ENCODE results near the gene NDUFA7.
"Not testable (repeated sequence)": the region's sequence is repeated elsewhere in the genome, so short reads cannot be mapped to it uniquely, and the experiment has no call there.

NDUFA7 gene

DNA sequence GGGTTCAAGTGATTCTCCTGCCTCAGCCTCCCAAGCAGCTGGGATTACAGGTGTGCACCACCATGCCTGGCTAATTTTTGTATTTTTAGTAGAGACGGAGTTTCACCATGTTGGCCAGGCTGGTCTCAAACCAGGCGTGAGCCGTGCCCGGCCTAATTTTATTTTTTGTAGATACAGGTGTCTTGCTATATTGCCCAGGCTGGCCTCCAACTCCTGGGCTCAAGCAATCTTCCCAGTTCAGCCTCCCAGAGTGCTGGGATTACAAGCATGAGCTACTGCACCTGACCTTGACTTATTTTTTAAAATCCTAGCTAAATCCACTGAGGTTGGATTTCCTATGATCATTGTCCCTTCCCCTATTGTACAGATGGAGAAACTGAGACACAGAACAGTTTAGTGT, 20.3 kb upstream of the NDUFA7 start:
- not testable (repeated sequence) for DNase-seq (ENCODE audit: low read depth)

DNA sequence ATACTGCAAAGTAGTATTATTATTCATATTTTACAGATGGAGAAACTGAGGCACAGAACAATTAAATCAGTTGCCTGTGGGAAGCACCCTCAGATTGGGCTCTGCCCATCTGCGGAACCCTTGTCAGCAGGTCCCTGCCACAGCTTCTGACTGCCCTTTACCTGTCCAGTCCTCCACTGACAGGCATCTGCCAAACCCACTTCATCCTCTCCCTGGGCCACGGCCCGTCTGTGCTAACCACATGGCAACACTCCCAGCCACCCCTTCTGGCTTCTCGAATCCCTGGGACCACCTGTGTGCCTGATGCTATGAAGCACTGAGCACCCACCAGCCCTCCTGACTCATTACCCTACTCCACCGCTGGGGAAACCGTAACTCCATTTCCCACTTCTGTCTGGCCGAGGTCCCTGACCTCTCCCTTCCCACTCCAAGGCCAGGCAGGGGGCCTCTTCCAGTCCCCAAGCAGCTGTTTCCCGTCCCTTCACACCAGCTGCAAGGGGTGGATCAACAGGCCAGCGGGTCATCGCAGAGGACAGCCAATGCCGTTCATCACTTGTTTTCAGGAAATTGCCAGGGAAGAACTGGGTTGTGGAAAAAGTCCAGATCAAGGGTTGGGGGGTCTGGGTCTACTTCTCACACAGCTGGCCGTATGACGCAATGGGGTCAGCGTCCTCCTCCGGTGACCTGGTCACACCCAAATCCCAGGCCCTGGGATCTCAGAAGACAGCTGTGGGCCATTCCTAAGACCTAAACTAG, 19.3 kb upstream of the NDUFA7 start:
- DNase-seq (ENCODE audit: low read depth): no peak

DNA sequence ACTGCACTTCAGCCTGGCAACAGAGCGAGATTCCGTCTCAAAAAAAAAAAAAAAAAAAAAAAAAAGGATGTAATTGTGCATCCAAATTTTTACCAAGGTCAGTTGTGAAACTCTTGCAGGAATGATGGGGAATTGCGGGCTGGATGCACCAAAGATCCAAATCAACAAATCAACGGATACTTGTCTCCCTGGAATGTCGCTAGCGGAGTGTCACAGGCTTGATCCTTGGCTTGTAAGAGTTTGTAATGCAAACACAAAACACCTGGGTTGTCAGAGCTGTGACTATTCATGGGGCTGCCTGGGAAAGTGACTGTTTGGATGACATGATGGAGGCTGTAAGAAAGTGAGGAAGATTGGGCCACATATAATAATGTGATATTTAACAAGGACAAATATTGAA, 17.7 kb upstream of the NDUFA7 start:
- no peak for DNase-seq (ENCODE audit: low read depth)

DNA sequence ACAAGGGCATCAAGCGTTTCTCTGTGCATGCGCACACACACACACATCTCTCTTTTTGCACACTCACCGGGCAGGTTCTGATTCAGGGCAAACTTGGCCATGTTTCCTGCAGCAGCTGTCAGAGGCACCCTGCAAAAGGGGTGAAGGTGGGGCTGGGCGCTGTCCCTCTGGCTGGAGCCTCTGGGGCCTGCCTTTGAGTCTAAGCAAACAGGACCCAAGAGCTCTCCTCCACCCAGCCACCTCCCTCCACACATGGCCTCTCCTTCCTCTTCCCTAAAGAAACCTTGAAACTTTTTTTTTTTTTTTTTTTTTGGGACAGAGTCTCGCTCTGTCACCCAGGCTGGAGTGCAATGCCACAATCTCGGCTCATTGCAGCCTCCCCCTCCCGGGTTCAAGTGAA, 16.6 kb upstream of the NDUFA7 start:
- DNase-seq (ENCODE audit: low read depth): no peak

DNA sequence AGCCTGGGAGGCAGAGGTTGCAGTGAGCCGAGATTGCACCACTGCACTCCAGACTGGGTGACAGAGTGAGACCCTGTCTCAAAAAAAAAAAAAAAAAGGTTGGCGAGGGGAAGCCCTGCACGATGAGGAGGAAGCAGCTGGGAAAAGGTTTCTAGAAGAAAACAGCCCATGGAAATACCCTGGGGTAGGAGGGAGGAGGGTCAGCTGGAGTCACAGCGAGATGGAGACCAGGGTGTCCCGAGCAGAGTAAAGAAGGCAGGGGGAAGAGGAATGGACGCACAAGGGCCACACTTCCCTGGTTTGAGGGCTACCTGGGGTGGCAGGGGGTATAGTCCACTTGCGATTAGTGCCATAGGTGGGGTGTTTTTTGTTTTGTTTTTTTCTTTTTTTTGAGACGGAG, 15.5 kb upstream of the NDUFA7 start:
- DNase-seq (ENCODE audit: low read depth): no peak

DNA sequence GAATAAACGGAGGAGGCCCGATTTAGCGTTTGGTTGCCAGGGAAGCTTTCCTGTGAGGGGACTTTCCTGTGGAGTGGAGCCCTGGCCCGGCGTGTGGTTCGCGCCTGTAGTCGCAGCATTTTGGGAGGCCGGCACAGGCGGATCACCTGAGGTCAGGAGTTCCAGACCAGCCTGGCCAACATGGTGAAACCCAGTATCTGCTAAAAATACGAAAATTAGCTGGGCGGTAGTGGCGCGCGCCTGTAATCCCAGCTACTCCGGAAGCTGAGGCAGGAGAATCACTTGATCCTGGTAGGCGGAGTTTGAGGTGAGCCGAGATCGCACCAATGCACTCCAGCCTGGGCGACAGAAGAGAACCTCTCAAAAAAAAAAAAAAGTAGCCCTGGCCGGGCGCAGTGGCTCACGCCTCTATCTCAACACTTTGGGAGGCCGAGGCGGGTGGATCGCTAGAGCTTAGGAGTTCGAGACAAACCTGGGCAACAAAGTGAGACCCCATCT, 14.9 kb upstream of the NDUFA7 start:
- no peak for DNase-seq (ENCODE audit: low read depth)

DNA sequence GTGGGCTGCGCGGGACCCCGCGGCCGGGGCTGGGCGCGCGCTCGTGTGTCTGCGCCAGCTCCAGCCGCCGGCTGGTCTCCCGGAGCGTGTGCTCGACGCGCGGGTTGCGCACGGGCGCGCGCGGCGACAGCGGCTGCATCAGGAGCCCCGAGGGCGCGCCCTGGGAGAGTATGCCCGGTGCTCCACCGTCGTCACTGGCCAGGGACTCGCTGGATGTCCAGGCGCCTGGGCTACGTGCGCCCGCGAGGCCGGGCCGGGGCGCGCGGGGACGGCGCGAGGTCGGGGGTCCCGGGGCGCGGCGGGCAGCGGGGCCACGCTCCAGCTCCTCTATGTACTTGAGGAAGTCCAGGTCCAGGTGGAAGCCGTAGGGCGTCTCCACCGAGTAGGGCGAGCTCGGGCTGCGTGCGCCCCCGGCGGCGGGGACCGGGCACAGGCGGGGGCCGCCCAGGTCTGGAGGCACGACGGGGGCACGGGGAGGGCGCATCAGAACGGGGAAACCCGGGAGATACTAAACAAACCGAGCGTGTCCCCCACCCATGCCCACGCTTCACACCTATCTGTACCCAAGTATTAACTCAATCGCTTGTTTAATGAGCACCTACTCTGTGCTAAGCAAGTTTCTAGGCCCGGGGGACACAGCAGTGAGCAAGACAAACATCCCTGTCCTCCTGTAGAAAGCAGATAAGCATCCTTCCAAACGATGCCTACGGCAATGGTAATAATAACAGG, 14.3 kb upstream of the NDUFA7 start:
- DNase-seq (ENCODE audit: low read depth): peak; percentile 49

DNA sequence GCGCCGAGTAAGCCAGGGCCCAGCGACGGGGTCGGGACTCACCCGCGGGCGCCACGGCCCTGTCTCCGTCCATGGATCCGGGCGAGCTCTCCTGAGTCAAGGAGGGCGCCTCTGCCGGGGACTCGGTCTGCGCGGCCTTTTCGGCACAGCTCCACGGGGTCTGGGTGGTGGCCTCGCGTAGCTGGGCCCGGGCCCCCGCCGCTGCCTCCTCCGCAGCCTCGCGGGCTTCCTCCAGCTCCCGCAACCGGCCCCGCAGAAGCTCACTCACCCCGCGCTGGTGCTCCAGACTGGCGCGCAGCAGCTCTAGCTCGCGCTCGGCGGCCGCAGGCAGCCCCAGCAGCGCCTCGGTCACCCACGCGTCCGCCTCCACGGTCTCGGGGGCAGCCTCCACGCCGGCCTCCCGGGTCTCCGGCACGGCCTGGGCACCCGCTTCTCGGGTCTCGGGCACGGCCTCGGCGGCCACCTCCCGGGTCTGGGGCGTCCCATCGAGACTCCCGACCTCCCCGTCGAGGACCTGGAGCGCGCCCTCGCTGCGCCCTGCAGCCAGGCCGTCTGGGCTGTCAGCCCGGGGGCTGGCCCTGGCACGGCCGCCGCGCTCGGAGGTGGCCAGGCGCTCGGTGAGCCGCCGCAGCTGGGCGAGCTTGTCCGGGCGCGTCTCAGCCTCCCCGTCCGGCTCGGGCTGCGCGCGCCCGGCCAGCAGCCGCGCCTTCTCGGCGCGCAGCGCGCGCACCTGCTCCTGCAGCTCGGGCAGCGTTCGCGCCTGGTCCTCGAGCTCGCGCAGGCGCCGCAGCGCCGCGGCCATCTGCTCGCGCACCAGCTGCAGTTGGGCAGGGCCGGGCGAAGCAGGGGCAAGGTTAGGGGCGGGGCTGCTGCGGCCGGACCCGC, 13.5 kb upstream of the NDUFA7 start:
- DNase-seq (ENCODE audit: low read depth): peak; percentile 52

DNA sequence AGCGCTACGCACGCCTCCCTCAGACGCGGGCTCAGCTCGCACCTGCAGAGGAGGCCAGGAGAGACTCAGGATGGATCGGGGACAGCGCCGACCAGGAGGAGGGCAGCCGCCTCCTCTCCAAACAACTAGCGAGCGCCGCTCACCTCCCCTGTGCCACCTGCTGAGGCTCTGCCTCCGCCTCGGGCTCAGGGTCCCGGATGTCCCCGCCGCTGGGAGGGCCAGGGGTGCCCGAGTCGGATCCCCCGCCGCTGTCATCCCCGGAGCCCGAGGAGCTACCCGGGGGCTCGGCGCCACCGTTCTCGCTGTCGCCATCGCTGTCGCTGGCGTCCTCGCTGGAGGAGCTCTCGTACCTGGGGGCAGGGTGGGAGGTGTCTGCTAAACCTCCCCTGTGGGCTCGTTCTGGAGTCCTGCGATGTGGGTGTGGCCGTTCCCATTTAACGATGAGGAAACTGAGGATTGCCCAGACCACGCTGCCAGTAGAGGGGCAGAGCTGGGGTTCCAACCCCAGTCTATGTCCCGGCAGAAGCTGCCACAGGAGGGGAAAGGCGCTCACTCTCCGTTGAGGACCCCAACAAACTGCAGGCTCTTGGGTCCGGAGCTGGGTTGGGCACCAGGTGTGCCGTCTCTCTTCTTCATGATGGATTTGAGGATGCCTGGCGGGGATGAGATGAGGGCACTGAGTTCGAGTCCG, 12.7 kb upstream of the NDUFA7 start:
- DNase-seq (ENCODE audit: low read depth): no peak

DNA sequence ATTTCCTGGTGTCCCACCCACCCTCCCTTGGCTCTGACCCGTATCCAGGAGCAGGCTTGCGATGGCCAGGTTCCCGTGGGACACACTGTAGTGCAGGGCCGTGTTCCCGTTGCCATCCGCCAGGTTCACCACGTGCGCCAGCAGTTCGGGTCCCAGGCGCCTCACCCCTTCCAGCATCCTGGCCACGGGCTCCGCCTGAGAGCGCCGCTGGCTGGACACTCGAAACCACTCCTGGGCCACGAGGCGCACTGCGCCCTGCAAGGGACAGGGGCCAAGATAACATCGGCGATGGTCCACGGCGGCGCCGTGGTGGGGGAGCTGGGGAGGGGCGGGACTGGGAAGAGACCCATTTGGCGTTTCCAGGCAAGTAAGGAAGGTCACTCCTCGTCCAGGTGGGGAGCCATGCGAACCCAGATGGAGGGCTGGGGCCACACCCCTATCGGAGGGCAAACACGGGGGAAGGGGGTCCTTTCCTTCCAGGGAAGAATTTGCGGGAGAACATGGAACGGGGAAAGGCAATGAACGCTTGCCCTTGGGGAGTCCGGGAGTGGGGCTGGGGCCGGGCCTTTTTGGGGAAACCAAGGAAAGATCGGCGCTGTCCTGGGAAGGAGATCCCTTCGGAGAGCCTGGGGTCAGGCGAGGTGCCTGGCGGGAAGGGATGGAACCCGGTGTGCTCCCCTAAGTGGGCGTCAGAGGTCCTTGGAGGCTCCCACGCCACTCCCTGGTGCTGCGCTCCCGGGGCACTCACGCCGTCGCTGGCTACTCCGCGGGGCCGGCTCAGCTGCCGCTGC, 12.0 kb upstream of the NDUFA7 start:
- DNase-seq (ENCODE audit: low read depth): no peak

DNA sequence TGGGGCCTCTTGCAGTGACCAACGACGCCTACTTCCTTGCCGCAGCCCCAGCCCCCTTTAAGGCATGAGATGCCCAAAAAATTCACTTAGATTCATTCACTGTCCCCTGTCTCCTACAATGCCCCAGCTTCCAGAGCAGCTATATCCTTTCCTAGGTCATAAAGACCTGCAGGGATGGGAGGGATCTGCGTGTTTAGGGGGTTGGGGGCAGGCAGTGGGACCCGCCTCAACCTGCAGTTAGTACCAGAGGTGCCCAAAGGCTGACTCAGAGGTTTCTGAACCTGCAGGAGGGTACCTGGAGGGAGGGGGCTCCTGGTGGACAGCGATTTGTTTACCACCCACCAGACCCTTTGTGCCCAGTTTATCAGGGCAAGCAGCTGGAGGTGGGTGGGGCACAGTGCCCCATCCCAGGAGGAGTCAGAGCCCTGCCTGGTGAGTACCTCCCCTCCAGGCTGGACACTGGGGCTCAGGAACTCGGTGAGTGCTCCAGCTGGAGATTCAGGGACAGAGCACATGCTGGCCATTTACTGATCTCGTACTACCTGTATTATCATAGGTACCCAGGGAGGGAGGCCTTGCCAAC, 10.2 kb upstream of the NDUFA7 start:
- DNase-seq (ENCODE audit: low read depth): no peak

DNA sequence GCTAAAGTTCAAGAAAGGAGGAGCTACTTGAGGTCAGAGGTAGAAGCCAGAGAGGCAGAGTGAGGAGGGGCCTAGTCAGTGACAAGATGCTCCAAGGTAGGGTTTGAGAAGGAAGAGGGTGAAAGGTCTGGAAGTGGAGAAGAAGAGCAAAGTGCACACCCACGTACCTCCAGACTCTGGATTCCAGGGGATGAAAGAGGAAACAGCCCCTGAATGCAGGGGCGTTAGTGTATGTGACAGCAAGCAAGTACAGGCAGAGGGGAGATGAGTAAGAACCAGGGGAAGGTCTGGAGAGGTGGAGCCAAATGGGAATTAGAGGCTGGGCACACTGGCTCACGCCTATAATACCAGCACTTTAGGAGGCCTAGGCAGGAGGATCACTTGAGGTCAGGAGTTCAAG, 8.8 kb upstream of the NDUFA7 start:
- DNase-seq (ENCODE audit: low read depth): no peak

DNA sequence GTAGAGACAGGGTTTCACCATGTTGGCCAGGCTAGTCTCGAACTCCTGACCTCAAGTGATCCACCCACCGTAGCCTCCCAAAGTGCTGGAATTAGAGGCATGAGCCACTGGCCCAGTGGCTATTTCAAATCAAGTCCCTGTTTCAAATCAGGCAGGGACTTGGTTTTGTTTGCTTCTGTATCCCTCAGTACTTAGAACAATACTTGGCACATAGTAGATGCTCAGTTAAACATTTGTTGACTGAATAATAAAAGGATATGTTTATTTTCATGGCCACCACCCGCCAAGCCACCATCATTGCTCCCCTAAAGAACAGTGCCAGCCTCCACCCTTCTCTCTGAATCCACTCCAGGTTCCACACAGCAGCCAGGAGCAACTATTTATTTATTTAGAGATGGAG, 4.3 kb upstream of the NDUFA7 start:
- DNase-seq (ENCODE audit: low read depth): no peak

DNA sequence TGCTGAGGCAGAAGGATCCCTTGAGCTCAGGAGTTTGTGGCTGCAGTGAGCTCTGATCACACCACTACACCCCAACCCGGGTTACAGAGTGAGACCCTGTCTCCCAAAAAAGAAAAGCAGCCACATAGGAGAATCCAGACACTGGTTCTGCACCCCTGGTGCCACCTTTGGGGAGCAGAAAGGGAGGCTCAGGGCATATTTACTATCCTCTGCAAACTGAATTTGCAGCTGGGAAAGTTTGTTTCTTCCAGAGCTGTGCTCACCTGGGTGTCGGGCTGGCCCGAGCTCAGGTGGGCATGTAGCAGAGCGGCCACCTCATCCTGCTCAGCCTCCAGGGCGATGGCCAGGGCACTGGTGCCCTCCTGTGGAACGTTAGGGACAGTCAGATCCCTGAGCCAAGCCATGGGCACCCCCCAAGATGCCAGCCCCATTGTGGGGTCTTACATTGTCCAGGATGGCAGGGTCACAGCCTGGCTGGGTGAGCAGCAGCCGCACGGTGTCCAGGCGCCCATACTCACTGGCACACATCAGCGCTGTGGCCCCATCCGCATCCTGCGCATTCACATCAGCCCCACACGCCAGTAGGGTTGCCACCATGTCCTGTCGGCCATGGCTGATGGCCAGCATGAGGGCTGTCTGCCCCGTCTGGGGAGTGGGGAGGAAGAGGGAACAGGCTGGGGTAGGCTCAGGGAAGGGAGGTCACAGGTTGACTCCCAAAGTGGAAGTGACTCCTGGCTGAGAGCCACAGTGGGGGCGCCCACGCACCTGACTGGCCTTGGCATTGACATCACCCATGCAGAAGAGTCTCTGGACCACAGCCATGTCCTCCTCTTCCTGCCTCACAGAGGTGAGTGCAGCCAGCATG, 3.2 kb upstream of the NDUFA7 start:
- no peak for DNase-seq (ENCODE audit: low read depth)

DNA sequence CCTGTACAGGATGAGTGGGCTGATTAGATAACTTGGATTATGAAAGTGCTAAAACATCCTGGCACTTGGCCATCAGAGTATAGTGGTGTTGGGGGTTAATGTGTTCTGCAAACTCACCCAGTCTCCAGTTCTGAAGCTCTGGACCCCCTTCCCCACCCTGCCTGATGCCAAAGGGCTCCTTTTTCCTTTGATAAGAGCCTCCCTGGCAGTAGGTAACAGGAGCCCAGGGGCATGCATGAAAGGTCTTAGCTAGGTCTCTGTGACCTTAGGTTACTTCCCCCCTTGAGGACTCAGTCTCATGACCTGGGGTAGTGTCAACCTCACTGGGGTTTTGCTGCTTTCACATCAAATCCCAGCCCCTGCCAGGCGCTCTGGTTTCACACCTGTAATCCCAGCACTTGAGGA, 2.6 kb upstream of the NDUFA7 start:
- no peak for DNase-seq (ENCODE audit: low read depth)

DNA sequence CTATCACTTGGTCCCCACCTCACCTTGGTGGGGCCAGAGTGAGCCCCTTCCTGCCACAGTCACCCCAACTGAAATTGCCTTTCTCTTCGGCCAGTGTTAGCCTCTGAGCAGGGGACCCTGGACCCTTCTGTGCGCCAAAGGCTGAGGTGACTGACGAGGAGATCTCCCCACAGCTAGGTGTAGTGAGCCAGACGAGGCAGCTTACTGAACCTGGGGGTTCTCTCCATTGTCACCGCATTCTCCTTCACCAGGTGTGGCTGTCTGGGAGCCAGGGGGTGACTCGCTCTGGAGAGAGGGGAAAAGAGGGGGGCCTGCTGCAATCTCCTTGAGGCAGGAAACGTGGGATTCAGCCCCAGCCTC, 1.4 kb upstream of the NDUFA7 start:
- no peak for DNase-seq (ENCODE audit: low read depth)

DNA sequence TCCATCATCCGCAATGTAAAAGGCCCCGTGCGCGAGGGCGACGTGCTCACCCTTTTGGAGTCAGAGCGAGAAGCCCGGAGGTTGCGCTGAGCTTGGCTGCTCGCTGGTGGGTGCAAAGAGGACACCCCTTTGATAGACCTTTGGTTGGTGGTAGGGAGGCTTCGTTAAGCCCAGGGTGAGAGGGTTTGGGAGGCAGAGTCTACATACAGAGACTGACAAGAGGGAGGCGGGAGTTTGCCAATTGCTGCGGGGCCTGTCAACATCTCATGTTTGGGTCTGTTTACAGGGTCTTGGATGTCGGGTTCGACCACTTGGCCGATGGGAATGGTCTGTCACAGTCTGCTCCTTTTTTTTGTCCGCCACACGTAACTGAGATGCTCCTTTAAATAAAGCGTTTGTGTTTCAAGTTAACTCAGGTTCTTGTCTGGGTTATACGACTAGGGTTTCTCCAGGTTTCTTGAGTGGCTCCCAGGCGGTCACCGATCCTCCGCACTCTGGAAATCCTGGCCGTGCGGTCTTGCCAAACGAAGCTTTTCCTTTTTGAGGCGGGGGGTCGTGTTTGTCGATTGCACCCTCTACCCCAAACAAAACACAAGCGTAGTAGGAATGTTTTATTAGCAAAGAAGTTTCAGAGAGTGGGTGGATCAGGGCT, 937 bp upstream of the NDUFA7 start:
- no peak for DNase-seq (ENCODE audit: low read depth)

DNA sequence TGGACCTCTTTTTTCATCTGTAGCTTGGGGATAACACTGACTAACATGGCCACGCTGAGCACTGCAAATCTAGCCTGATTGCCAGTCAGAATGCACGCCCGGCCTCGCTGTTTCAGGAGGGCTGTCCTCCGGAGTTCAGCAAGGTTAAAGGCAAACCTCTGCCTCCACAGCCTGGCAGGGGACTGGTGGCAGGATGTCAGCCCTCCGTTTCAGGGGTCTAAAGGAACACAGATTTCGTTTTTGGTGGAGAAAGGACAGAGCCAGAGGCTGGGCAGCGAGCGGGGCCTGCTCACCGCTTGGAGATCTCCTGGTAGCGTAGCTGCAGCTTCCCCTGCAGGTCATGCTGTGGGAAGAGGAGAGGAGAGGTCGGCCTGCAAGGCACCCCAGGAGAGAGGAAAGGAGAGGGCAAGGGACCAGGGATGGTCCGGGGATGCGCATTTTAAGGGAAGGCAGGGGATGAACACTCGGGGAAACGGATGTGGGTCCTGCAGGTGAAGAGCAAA, 560 bp downstream of the NDUFA7 start:
- no peak for DNase-seq (ENCODE audit: low read depth)

All from activated T-cell treated with anti-CD3 and anti-CD28 coated beads for 48 hours (primary cell).